GM18499 (cell line): ENCODE results near the gene AGPAT3.

ENCODE experiments used
- ATAC-seq: cut with Tn5 transposase; IDR thresholded peaks from one replicate; pipeline ENCODE4 v1.9.1; 2021; ENCODE audit warnings: moderate number of reproducible peaks; ENCODE audit not compliant: insufficient read depth, unreplicated experiment

AGPAT3 gene

GRCh38 chr21:43917515-43918384, 52.7 kb downstream of the AGPAT3 start:
- no peak for ATAC-seq

GRCh38 chr21:43918385-43918947, 53.4 kb downstream of the AGPAT3 start:
- no peak for ATAC-seq

- ATAC-seq = no peak
These were observed 54.3 kb downstream of the AGPAT3 start for GRCh38 chr21:43919283-43919682.

- no peak for ATAC-seq
These were observed 55.1 kb downstream of the AGPAT3 start for GRCh38 chr21:43919871-43920801.

GRCh38 chr21:43921571-43921978, 56.6 kb downstream of the AGPAT3 start:
- no peak for ATAC-seq

GRCh38 chr21:43921979-43922945, 57.2 kb downstream of the AGPAT3 start:
- no peak for ATAC-seq

- ATAC-seq = no peak
These were observed 57.9 kb downstream of the AGPAT3 start for GRCh38 chr21:43922949-43923348.

- ATAC-seq = no peak
These were observed 58.4 kb downstream of the AGPAT3 start for GRCh38 chr21:43923391-43923790.

GRCh38 chr21:43924421-43925095, 59.5 kb downstream of the AGPAT3 start:
- no peak for ATAC-seq

GRCh38 chr21:43925096-43925481, 60.1 kb downstream of the AGPAT3 start:
- ATAC-seq = no peak

GRCh38 chr21:43925609-43926008, 60.6 kb downstream of the AGPAT3 start:
- no peak for ATAC-seq

- no peak for ATAC-seq
These were observed 61.2 kb downstream of the AGPAT3 start for GRCh38 chr21:43926196-43926595.

- ATAC-seq = no peak
These were observed 62.7 kb downstream of the AGPAT3 start for GRCh38 chr21:43927591-43928221.

GRCh38 chr21:43928222-43929125, 63.5 kb downstream of the AGPAT3 start:
- ATAC-seq = no peak

- no peak for ATAC-seq
These were observed 64.4 kb downstream of the AGPAT3 start for GRCh38 chr21:43929217-43929971.

- no peak for ATAC-seq
These were observed 65.2 kb downstream of the AGPAT3 start for GRCh38 chr21:43930074-43930847.
